ENCODE results near the gene CANX. TPM values are rescaled to one million over a fixed set of nuclear protein-coding genes. Genes with fewer than 3 reads are reported as not detected.
A peak's percentile ranks its signal among the peaks of the same experiment; 100 is the strongest.

The CANX gene
- total and polyA plus RNA-seq, 9 of the 15 experiments (the other 6 are each of a cell fraction or from before 2014, with no cell fraction given), result 155 to 893 (median 589) TPM

GRCh38 chr5:179766021-179766725 lies 67.4 kb downstream of the CANX start (continued):
- TF ChIP-seq, protein P1, sequence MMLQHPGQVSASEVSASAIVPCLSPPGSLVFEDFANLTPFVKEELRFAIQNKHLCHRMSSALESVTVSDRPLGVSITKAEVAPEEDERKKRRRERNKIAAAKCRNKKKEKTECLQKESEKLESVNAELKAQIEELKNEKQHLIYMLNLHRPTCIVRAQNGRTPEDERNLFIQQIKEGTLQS (IDR thresholded peaks at IDR 0.05), result peak; percentile 34; the same call in 1 of the 2 replicates
- TF ChIP-seq, protein P1 (CRISPR knock-in tag; conservative IDR thresholded peaks at IDR 0.05), result no peak
- TF ChIP-seq DMBX1 (CRISPR knock-in tag; IDR thresholded peaks at IDR 0.05; ENCODE audit: borderline replicate concordance), result 0 out of 2 replicates have a peak, but pooled peaks have one; percentile 31
- TF ChIP-seq, protein P2, sequence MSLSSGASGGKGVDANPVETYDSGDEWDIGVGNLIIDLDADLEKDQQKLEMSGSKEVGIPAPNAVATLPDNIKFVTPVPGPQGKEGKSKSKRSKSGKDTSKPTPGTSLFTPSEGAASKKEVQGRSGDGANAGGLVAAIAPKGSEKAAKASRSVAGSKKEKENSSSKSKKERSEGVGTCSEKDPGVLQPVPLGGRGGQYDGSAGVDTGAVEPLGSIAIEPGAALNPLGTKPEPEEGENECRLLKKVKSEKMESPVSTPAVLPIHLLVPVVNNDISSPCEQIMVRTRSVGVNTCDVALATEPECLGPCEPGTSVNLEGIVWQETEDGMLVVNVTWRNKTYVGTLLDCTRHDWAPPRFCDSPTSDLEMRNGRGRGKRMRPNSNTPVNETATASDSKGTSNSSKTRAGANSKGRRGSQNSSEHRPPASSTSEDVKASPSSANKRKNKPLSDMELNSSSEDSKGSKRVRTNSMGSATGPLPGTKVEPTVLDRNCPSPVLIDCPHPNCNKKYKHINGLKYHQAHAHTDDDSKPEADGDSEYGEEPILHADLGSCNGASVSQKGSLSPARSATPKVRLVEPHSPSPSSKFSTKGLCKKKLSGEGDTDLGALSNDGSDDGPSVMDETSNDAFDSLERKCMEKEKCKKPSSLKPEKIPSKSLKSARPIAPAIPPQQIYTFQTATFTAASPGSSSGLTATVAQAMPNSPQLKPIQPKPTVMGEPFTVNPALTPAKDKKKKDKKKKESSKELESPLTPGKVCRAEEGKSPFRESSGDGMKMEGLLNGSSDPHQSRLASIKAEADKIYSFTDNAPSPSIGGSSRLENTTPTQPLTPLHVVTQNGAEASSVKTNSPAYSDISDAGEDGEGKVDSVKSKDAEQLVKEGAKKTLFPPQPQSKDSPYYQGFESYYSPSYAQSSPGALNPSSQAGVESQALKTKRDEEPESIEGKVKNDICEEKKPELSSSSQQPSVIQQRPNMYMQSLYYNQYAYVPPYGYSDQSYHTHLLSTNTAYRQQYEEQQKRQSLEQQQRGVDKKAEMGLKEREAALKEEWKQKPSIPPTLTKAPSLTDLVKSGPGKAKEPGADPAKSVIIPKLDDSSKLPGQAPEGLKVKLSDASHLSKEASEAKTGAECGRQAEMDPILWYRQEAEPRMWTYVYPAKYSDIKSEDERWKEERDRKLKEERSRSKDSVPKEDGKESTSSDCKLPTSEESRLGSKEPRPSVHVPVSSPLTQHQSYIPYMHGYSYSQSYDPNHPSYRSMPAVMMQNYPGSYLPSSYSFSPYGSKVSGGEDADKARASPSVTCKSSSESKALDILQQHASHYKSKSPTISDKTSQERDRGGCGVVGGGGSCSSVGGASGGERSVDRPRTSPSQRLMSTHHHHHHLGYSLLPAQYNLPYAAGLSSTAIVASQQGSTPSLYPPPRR (CRISPR knock-in tag; IDR thresholded peaks at IDR 0.05; ENCODE audit: borderline replicate concordance), result no peak
- TF ChIP-seq ATF6 (CRISPR knock-in tag; IDR thresholded peaks at IDR 0.05), result no peak
- no peak for TF ChIP-seq TAF15 (IDR thresholded peaks at IDR 0.05; ENCODE audit: low read depth, low read length)
- no peak for TF ChIP-seq ZBTB26 (CRISPR knock-in tag; IDR thresholded peaks at IDR 0.05)
- no peak for TF ChIP-seq STAG1 (CRISPR knock-in tag; IDR thresholded peaks at IDR 0.05; ENCODE audit: borderline replicate concordance)
- TF ChIP-seq ZBTB9 (CRISPR knock-in tag; IDR thresholded peaks at IDR 0.05), result no peak
- peak; percentile 47 for TF ChIP-seq MTA2 (IDR thresholded peaks at IDR 0.05; ENCODE audit: low read depth)
- TF ChIP-seq BRD4 (IDR thresholded peaks at IDR 0.05), result no peak
- TF ChIP-seq ARID3A (IDR thresholded peaks at IDR 0.05; ENCODE audit: borderline replicate concordance, low read depth, low read length), result no peak
